Stimulated activated CD8-positive, alpha-beta memory T cell treated with anti-CD3 and anti-CD28 coated beads, Interleukin-2, amount 100 ng/mL, for 48 hours (primary cell): ENCODE results near the gene DRC1.

Experiments
- DNase-seq, 2 donors: peaks; one replicate each; pipeline ENCODE4 v3.0.0-alpha.2; 2020; ENCODE audit warnings: low read depth in 2 of 2

The DRC1 gene

DNA sequence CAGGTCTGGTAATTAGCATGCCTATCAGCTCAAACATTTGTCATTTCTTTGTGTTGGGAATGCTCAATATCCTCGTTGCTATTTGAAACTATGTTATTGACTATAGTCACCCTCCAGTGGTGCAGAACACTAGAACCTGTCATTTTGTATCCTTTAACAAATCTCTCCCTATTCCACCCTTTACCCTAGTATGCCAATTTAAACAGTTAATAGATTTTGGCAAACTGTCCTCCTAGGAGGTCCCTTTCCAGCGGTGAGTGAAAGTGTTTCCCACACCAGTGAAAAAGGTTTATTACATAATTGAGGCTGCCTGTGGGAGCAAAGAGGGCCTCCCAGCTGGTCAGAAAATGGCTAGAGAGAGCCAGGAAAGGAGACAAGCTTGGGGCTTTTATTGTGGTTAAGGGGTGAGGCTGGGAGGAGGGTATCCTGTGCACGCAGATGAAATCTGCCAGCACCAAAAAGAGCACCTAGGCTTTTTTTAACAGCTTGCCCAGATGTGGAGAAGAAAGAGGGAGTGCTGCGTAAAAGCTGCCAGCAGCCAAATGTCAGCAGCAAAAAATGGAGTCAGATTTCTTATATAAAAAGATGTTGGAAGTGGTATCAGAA is 1.8 kb upstream of the DRC1 start:
- no peak for DNase-seq

GRCh38 chr2:26400723-26401122 is 997 bp upstream of the DRC1 start:
- no peak for DNase-seq

GRCh38 chr2:26407526-26407925 is 5.8 kb downstream of the DRC1 start:
- DNase-seq = no peak

- no peak for DNase-seq
These were observed 8.1 kb downstream of the DRC1 start for GRCh38 chr2:26409785-26410184.

DNA sequence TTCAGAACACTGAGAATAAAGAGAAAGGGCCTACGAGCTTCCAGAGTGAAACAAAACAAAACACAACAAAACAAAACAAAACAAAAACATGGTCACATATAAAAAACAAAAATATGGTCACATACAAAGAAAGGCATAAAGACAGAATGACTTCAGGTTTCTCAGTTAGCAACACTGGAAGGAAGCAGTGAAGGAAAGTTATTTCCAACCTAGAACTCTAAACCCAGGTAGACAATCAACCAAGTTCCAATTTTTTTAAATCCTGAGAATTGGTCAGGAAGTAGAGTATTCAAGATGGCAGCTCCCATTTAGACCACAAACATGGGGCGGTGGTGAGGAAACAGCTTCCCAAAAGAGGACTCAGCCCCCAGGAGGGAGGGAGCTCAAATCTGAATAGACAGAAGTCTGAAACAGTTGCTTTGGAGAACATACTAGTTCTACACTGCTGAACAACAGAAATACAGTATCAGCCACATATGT is 9.1 kb downstream of the DRC1 start:
- no peak for DNase-seq

- DNase-seq = no peak
These were observed 9.7 kb downstream of the DRC1 start for GRCh38 chr2:26411419-26411818.

GRCh38 chr2:26412091-26412673 is 10.5 kb downstream of the DRC1 start:
- DNase-seq = no peak

GRCh38 chr2:26414311-26414710 is 12.6 kb downstream of the DRC1 start:
- DNase-seq = no peak

GRCh38 chr2:26421961-26422360 is 20.2 kb downstream of the DRC1 start:
- DNase-seq = no peak

GRCh38 chr2:26422947-26423629 is 21.4 kb downstream of the DRC1 start:
- DNase-seq = no peak

DNA sequence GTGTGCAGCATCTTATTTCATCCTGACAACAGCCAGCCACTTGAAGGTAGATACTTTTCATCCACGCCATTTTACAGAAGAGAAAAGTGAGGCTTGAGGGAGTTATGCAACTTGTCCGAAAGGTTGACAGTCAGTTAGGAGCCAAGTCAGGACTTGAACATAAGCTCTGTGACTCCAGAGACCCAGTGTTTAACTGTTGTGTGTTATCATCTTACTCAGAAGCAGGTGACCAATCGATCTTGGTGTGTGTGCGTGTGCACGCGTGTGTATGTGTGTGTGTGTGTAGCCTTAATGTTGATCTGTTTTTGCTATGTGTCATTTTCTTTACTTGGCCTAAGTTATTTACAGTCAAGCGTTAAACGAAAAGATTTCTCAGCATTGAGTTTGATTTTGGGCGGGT is 22.0 kb downstream of the DRC1 start:
- no peak for DNase-seq

DNA sequence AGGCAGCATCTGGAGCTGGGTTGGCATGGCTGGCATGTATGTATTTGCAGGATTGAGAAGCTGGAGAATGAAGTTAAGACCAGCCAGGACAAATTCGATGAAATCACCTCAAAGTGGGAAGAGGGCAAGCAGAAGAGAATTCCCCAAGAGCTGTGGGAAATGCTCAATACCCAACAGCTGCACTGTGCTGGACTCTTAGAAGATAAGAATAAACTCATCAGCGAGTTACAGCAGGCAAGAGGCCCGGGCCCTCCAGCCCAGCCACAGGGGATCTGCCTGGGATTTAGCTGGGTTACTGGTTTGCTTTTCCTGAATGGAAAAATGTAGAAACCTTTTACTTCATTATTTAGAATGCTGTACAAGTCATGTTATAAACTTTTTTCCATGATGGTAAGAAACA is 22.5 kb downstream of the DRC1 start:
- no peak for DNase-seq

- DNase-seq = no peak
These were observed 27.1 kb downstream of the DRC1 start for GRCh38 chr2:26428846-26429245.

DNA sequence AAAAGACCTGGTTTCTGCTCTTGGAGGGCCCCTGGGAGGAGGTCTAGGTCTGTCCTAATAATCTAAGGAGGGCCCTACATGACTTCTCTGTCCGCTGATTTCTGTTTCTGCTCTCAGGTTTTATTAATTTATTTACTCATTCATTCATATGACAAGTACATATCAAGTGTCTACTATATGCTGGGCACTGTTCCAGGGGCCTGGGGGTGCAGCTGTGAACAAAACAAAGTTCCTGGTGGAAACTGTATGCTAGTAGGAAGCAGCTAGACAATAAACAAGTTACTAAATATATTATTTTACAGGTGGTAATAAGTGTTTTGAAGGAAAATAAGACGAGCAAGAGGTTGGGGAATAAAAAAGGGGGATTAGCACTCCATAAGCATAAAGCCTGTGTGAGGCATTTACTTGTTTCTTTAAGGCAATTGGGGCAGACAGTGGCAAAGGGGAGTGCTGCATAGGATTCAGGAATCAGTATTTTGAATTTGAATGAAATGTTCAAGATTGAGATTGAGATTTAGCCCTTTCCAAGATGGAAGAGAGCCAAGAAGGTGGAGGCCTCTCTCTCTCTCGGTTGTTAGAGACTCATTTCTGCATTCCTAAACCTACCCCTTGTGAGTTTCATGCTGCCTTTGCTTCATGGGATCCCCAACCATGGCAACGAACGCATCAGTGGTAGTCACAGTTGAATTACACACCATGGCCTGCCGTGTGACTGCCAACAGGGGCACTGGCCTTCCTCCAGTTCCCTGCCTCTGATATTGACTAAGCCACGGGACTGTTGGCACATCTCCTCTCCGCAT is 28.3 kb downstream of the DRC1 start:
- DNase-seq = no peak

DNA sequence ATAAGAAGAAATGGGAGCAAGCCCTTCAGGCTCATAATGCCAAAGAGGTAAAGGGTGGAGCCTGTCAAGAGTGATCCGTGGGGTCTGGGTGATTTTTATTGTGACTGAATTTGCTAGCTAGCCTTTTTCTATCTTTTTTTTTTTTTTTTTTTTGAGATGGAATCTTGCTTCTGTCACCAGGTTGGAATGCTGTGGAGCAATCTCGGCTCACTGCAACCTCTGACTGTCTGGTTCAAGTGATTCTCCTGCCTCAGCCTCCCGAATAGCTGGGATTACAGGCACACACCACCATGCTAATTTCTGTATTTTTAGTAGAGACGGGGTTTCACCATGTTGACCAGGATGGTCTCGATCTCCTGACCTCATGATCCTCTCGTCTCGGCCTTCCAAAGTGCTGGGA is 29.1 kb downstream of the DRC1 start:
- DNase-seq = no peak

DNA sequence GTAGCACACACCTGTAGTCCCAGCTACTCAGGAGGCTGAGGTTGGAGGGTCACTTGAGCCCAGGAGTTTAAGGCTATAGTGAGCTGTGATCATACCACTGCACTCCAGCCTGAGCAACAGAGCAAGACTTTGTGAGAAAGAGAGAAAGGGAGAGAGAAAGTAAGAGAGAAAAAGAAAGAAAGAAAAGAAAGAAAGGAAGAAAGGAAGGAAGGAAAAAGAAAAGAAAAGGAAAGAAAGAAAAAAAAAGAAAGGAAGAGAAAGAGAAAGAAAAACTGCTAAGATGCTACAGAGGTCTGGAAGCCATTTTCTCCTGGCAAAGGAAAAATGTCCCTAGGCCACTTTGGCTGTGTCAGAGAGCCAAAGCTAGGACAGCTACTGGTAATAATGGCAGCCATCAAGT is 30.6 kb downstream of the DRC1 start:
- DNase-seq = no peak

- DNase-seq = no peak
These were observed 31.1 kb downstream of the DRC1 start for GRCh38 chr2:26432859-26433258.

- no peak for DNase-seq
These were observed 33.4 kb downstream of the DRC1 start for GRCh38 chr2:26435106-26435505.

DNA sequence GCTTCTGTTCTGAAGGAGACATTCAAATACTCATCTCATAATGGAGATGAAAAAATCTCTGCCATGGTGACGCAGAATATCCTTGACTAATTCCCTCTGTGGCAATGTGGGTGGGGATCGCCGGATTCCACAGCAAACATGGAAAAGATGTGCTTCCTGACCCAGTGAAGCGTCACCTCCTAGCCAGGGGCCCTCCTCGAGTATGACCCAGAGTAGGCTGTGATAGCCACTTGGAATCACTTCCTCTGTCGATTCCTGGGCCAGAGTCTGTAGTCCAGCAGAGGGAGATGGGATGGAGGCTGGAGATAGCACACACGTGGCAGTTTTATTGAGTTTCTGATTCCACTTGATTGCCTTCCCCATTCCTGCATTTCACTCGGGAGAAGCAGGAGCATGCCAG is 36.8 kb downstream of the DRC1 start:
- DNase-seq = no peak

DNA sequence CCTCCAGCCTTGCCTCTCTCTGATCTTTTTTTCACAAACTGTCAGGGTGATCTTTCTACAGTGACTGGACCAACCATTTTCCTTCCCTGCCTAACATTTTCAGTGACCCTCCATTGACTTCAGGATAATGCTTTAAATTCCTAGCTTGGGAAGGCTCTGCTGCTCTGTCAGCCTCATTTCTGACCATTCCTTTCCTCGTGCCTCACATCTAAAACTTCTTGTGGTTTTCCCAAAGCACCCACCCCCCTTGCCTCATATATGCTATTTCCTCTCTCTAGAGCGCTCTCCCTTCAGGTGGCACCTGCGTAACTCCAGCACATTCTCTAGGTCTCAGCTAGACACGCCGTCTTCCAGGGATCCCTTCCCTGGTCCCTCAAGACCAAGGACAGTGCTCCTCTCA is 37.2 kb downstream of the DRC1 start:
- no peak for DNase-seq

GRCh38 chr2:26442301-26442700 is 40.6 kb downstream of the DRC1 start:
- DNase-seq = no peak

GRCh38 chr2:26442707-26443106 is 41.0 kb downstream of the DRC1 start:
- no peak for DNase-seq

DNA sequence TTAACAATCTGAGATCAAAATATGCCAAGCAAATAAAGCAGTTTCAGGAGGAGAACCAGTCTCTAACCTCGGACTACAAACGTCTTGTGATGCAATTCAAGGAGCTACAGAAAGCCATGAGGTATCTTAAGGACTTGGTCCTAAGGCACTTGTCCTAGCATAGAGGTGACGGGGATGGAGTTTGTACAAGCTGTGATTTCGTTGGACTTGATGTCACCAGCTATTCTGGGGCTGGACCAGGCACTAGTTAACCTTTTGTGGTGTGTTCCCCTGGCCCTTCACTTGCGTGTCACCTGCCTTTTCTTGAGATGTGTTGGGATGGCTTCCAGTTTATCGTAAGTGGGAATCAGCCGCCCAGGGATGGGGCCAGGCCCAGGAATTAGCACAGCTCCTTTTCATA is 42.5 kb downstream of the DRC1 start:
- no peak for DNase-seq
